Neural cell (in vitro differentiated cells): ENCODE data around the gene SAYSD1. TPM values are rescaled to one million over a fixed set of nuclear protein-coding genes. Genes with fewer than 3 reads are reported as not detected.

Source experiments
- H2AFZ ChIP-seq: fragments of 200-600, 300-800 bp; sonication (generic), shearing (Covaris generic); 2 replicates; pipeline ENCODE4 v1.6.0; 2014; ENCODE audit warnings: low read depth, mild to moderate bottlenecking, antibody characterized with exemption, low read length, moderate library complexity
- H3F3A ChIP-seq: fragments of 200-600 bp; shearing (Covaris generic); 2 replicates; pipeline ENCODE4 v1.6.1; 2016; ENCODE audit warnings: mild to moderate bottlenecking, moderate library complexity, mixed read lengths, antibody characterized with exemption, low read length; ENCODE audit not compliant: insufficient read depth, poor library complexity, severe bottlenecking
- H3K27ac ChIP-seq: fragments of 200-600, 300-800 bp; sonication (generic), shearing (Covaris generic); 2 replicates; pipeline ENCODE4 v1.5.1; 2014; ENCODE audit warnings: mild to moderate bottlenecking, low read length, moderate library complexity
- H3K27me3 ChIP-seq: fragments of 300-800, 200-600 bp; sonication (generic), shearing (Covaris generic); 2 replicates; pipeline ENCODE4 v1.6.0; 2014; ENCODE audit warnings: mild to moderate bottlenecking, low read depth, low read length, moderate library complexity; ENCODE audit not compliant: insufficient read depth
- H3K36me3 ChIP-seq: fragments of 300-800, 200-600 bp; sonication (generic), shearing (Covaris generic); 2 replicates; pipeline ENCODE4 v1.5.1; 2014; ENCODE audit warnings: mild to moderate bottlenecking, antibody characterized with exemption, low read length, moderate library complexity; ENCODE audit not compliant: insufficient read depth
- H3K4me2 ChIP-seq: fragments of 300-800, 200-600 bp; sonication (generic), shearing (Covaris generic); 2 replicates; pipeline ENCODE4 v1.6.0; 2014; ENCODE audit warnings: mild to moderate bottlenecking, low read length
- H3K4me3 ChIP-seq: fragments of 300-800, 200-600 bp; sonication (generic), shearing (Covaris generic); 2 replicates; pipeline ENCODE4 v1.5.1; 2014; ENCODE audit warnings: mild to moderate bottlenecking, low read length, moderate library complexity
- H3K79me2 ChIP-seq: fragments of 200-600 bp; shearing (Covaris generic); replicated peaks from 2 replicates; pipeline ENCODE4 v1.6.0; 2014; ENCODE audit warnings: mild to moderate bottlenecking, low read length, moderate library complexity; ENCODE audit not compliant: insufficient read depth
- H3K9ac ChIP-seq: fragments of 300-800, 200-600 bp; sonication (generic), shearing (Covaris generic); 2 replicates; pipeline ENCODE4 v1.6.1; 2016; ENCODE audit warnings: mild to moderate bottlenecking, low read length, mixed read lengths
- H3K9me2 ChIP-seq: fragments of 200-600 bp; shearing (Covaris generic); 2 replicates; pipeline ENCODE4 v1.6.1; 2016; ENCODE audit warnings: mild to moderate bottlenecking, low read length, mixed read lengths; ENCODE audit not compliant: insufficient read depth
- H3K9me3 ChIP-seq: fragments of 200-600, 300-800 bp; sonication (generic), shearing (Covaris generic); 2 replicates; pipeline ENCODE4 v1.6.1; 2016; ENCODE audit warnings: mild to moderate bottlenecking, mixed run types, low read length, moderate library complexity, mixed read lengths
- H4K20me1 ChIP-seq: fragments of 200-600 bp; shearing (Covaris generic); 2 replicates; pipeline ENCODE4 v1.6.1; 2016; ENCODE audit warnings: mild to moderate bottlenecking, mixed run types; ENCODE audit not compliant: insufficient read depth
- CTCF ChIP-seq: fragments of 450-650 bp; IDR thresholded peaks from 2 replicates; pipeline ENCODE4 v1.5.1; 2014; ENCODE audit warnings: antibody characterized with exemption, mild to moderate bottlenecking, moderate library complexity; ENCODE audit not compliant: poor library complexity, severe bottlenecking
- EP300 ChIP-seq: fragments of 450-650 bp; conservative IDR thresholded peaks from 2 replicates; pipeline ENCODE4 v1.6.1; 2014; ENCODE audit warnings: antibody characterized with exemption, mild to moderate bottlenecking, moderate library complexity; ENCODE audit not compliant: poor library complexity, severe bottlenecking
- EZH2 ChIP-seq: fragments of 200-600, 300-800 bp; shearing (Covaris generic), sonication (generic); IDR thresholded peaks from 2 replicates; pipeline ENCODE4 v1.6.1; 2014; ENCODE audit warnings: antibody characterized with exemption, low read length, borderline replicate concordance, mild to moderate bottlenecking; ENCODE audit not compliant: insufficient read depth, poor library complexity, severe bottlenecking
- MXI1 ChIP-seq: fragments of 450-650 bp; conservative IDR thresholded peaks from 2 replicates; pipeline ENCODE4 v1.6.1; 2014; ENCODE audit warnings: antibody characterized with exemption, mild to moderate bottlenecking; ENCODE audit not compliant: poor library complexity, severe bottlenecking
- POLR2AphosphoS5 ChIP-seq: IDR thresholded peaks from 2 replicates; pipeline ENCODE4 v1.6.1; 2012
- RAD21 ChIP-seq: fragments of 450-650 bp; conservative IDR thresholded peaks from 2 replicates; pipeline ENCODE4 v1.6.1; 2014; ENCODE audit warnings: antibody characterized with exemption, mild to moderate bottlenecking, moderate library complexity
- REST ChIP-seq: IDR thresholded peaks from 2 replicates; pipeline ENCODE4 v1.6.1; 2012; ENCODE audit warnings: borderline replicate concordance
- SMC3 ChIP-seq: fragments of 450-650 bp; conservative IDR thresholded peaks from 2 replicates; pipeline ENCODE4 v1.6.1; 2014; ENCODE audit warnings: antibody characterized with exemption, mild to moderate bottlenecking, moderate library complexity; ENCODE audit not compliant: poor library complexity
- TAF1 ChIP-seq: IDR thresholded peaks from 2 replicates; pipeline ENCODE4 v1.6.1; 2012; ENCODE audit warnings: low read depth
- polyA plus RNA-seq: library from polyadenylated mRNA; depleted of rRNA; stranded (reverse); fragments of >200 nt; gene quantifications from 2 replicates; pipeline ENCODE4 v1.2.3, GENCODE V29; 2014

Gene SAYSD1
- polyA plus RNA-seq, 1 donor from 2014 or later = 40.5 TPM

DNA sequence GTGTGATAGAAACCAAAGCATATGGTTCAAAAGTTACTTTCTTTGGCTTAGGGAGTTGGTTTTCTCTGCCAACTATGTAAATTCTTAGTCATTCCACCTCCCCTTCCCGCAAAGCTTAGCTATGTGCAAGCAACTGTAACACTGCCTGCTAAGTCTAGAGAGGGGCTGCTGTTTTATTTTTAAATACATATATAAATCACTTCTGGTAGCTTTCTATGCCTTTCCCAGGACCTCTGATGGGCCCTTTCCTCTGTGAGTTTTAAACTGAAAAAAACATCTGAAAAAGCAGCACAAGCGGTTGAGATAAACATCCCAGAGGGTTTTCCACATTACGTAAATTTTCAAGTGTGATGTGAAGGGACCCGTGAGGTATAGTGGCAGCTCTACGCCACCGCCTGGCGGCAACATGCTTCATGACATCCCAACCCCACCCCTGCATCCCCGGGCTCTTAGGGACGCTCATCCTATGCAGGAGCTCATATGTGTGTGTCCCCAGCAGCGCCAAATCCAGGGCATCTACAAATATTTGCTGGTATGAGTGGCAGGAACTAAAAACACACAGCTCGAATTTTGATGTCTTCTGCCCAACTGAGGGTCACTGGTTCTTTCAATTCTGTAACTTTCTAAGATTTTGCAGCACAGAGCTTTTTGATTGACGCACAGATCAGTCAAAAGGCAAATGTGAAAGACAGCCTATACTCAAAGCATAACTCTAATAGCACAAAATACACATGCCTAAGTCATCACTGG, 12.7 kb downstream of the SAYSD1 start (continued):
- TF ChIP-seq SMC3 = no peak

DNA sequence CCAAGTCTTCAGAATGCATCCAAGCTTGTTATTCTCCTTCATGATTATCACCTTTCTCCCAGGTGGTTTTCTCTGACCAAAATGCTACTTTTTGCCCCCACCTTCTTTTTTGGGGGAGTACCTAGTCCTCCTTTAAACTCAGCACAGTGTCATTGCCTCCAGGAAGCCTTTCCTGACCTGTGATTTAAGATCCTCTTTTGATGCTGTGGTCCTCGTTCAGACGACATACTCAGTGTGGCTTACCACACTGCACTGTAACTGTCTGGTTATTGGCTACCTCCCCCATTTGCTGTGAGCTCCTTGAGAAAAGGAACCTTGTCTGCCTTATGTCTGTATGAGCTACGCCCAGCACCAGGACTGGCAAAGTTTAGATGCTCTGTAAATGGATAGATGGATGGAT, 14.6 kb downstream of the SAYSD1 start:
- Histone ChIP-seq H3K79me2 (no peaks in the 10 kb centered on the region), H3K4me3 (no peak overlapping the region), H3K9me2 (no peaks in the 10 kb centered on the region), H3F3A (no peaks in the 10 kb centered on the region), H3K4me2 (no peak overlapping the region), H3K27ac (no peak overlapping the region), H3K9ac (no peak overlapping the region), H3K27me3 (no peaks in the 10 kb centered on the region), H3K36me3 (peaks cover 5% of the 10 kb centered on the region), H4K20me1 (no peaks in the 10 kb centered on the region), H2AFZ (no peak overlapping the region), H3K9me3 (no peaks in the 10 kb centered on the region)
- TF ChIP-seq EZH2 (no peak), MXI1 (no peak), EP300 (no peak)

GRCh38 chr6:39095578-39095977, 19.4 kb downstream of the SAYSD1 start:
- no peaks in the 10 kb centered on the region for H3K79me2 ChIP-seq
- no peaks in the 10 kb centered on the region for H3K36me3 ChIP-seq
- H3F3A ChIP-seq = no peaks in the 10 kb centered on the region
- no peaks in the 10 kb centered on the region for H3K9me3 ChIP-seq
- no peaks in the 10 kb centered on the region for H3K9me2 ChIP-seq
- no peak overlapping the region for H3K4me2 ChIP-seq
- no peak overlapping the region for H3K9ac ChIP-seq
- H3K27ac ChIP-seq = no peak overlapping the region
- H3K27me3 ChIP-seq = no peaks in the 10 kb centered on the region
- TF ChIP-seq EZH2 (no peak), SMC3 (no peak), POLR2AphosphoS5 (no peak), MXI1 (no peak), EP300 (no peak), RAD21 (no peak)
- H2AFZ ChIP-seq = no peak overlapping the region
- no peak overlapping the region for H3K4me3 ChIP-seq
- H4K20me1 ChIP-seq = no peaks in the 10 kb centered on the region

DNA sequence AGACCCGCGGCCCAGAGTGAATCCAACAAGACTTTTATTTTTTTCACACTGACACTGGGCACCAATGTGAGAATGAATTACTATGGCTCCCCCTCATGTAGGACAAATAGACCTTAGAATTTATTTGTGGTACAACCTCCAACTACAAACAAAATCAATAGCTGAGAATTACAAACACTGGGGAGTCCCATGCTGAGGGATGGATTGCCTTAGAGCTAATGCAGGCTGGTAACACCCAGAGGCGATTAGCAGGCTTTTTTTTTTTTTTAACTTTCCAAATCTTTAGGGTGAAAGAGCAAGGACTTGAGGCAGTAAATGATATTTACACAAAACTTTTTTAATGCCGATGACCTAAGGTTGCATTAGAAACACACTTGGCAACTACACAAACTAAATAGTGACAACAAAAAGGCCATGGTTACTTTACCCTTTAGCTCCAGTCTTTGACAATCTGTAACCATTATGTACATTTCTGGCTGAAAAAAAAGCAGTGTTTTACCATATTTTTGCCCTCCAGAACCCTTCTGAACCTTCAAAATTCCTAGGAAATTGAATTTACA, 21.8 kb downstream of the SAYSD1 start:
- Histone ChIP-seq H3K4me3 (no peak overlapping the region), H3K27me3 (no peaks in the 10 kb centered on the region), H3K27ac (no peak overlapping the region), H2AFZ (no peak overlapping the region), H4K20me1 (no peaks in the 10 kb centered on the region), H3K9ac (no peak overlapping the region), H3K36me3 (no peaks in the 10 kb centered on the region), H3K4me2 (no peak overlapping the region), H3K9me3 (no peaks in the 10 kb centered on the region), H3K9me2 (no peaks in the 10 kb centered on the region), H3K79me2 (no peaks in the 10 kb centered on the region), H3F3A (no peaks in the 10 kb centered on the region)
- no peak for TF ChIP-seq SMC3
- TF ChIP-seq RAD21 = no peak
- TF ChIP-seq MXI1 = no peak
- TF ChIP-seq EP300 = no peak
- TF ChIP-seq EZH2 = no peak
- TF ChIP-seq TAF1 = no peak
- no peak for TF ChIP-seq CTCF
- TF ChIP-seq POLR2AphosphoS5 = no peak
- no peak for TF ChIP-seq REST
